Mesenteric fat pad (tissue), 1 donor: ENCODE results near the gene KBTBD8. TPM values are rescaled to one million over a fixed set of nuclear protein-coding genes. Genes with fewer than 3 reads are reported as not detected.

ENCODE experiments used
- DNase-seq: peaks from one replicate; pipeline ENCODE4 v3.0.0-alpha.2; 2020; ENCODE audit warnings: low spot score
- total RNA-seq: library from RNA; stranded (reverse); fragmentation: NEBNext Ultra II Directional; extraction: Animal tissue kit (Norgen Biotek cat#: 25700); gene quantifications from one replicate; pipeline ENCODE4 v1.2.1, GENCODE V29; 2021
- donor health status: DM: yes; HTN: yes; CAD: no.

KBTBD8 gene
- total RNA-seq, 1 donor from 2014 or later: 1.8 TPM

DNA sequence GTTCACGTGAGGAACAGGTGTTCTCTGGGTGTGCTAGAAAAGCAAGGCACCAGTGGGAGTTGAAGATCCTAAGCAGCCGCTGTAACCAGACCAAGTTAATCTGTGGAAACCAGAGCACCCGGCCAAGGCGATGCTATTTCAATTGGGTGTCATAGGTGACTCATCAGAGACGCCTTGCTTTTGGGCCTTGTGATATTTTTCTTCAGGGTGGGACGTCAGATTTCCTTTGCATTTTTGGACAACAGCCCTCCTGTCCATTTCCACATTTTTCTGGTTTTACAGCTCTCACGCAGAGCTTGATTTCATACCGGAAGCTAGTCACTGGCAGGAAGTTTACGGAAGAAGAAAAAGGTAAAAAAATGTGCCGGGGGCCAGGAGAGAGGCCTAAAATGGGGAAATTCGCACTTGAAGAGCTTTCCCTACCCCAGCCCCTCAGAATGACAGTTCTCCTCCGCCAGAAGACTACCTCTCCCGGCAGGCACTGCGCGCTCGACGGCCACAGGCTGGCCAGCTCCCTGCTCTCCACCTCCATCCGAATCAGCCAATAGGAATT is 471 bp upstream of the KBTBD8 start:
- no peak for DNase-seq

- no peak for DNase-seq
These were observed 763 bp downstream of the KBTBD8 start for GRCh38 chr3:66998904-66999235.

DNA sequence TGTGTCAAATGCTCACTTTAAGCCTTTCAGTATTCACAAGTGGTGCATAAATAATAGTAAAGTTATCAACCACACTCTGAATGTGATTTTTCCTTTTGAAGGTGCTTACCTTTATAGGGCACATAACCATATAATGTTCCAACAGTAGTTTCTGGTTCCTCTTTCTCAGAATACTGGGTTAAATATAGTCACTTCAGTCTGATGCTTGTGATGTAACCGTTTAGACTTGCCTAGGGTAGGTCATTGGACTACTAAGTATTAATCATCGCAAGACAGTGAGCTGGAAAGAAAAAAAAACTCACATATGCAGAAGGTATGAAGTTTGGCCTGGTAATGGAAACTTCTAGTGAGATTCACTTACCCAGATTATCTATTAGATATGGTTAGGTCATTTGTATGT is 1.9 kb downstream of the KBTBD8 start:
- DNase-seq: no peak

GRCh38 chr3:67001086-67001861 is 3.2 kb downstream of the KBTBD8 start:
- no peak for DNase-seq

- DNase-seq: no peak
These were observed 7.9 kb downstream of the KBTBD8 start for GRCh38 chr3:67005974-67006373.

GRCh38 chr3:67006460-67006859 is 8.4 kb downstream of the KBTBD8 start:
- DNase-seq: no peak

GRCh38 chr3:67008388-67008787 is 10.3 kb downstream of the KBTBD8 start:
- DNase-seq: no peak

- no peak for DNase-seq
These were observed 11.6 kb downstream of the KBTBD8 start for GRCh38 chr3:67009716-67010115.

GRCh38 chr3:67011414-67012131 is 13.5 kb downstream of the KBTBD8 start:
- no peak for DNase-seq

- no peak for DNase-seq
These were observed 14.5 kb downstream of the KBTBD8 start for GRCh38 chr3:67012564-67012963.

GRCh38 chr3:67015702-67016484 is 17.8 kb downstream of the KBTBD8 start:
- DNase-seq: no peak

GRCh38 chr3:67016522-67017080 is 18.5 kb downstream of the KBTBD8 start:
- no peak for DNase-seq

DNA sequence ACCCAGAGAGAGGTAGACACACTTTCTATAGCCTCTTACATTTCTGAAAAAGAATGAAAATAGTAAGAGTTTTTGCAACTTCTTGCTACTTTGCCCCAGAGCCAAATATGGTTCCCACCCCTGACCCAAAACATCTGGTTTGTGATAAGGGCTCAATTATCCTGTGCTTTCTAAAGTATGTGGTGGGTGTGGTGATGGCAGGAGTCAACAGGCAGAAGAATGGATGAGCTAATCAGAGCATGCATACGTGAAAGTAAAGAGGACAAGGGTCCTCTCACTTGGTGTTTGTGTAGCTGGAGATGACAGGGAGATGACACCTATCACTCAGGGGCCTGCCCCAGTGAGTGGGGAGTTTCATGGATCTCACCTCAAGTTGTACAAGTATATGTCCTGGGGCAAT is 19.1 kb downstream of the KBTBD8 start:
- no peak for DNase-seq

DNA sequence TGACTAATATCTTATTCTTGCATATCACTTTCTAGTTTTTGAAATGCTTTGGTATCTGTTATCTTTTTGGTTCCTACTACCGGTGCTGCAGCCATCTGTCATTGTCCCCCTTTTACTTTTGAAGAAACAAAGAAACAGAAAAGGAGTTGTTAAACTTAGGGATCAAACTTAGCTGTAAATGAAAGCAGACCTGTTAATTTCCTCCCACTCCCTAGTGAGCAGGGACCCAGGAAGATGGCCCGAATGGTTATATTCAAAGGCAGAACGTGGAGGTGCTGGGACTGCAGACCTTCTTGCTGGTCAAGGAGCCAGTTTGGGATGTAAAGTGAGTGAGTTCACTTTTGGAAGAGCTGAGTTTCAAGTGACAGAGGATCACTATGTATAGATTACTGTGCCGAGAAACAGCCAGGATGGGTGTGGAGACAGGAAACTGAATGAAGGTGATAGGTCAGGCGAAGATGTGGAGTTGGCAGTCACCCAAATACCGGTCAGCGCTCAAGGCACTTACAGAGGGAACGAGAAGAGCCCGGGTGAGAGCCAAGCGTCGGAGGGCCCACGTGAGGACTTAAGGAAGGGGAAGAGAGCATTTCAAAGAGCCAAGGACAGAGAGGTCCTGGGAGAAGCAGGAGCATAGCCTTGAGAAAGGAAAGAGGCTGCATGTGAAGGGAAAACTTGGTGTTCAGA is 20.1 kb downstream of the KBTBD8 start:
- DNase-seq: no peak

DNA sequence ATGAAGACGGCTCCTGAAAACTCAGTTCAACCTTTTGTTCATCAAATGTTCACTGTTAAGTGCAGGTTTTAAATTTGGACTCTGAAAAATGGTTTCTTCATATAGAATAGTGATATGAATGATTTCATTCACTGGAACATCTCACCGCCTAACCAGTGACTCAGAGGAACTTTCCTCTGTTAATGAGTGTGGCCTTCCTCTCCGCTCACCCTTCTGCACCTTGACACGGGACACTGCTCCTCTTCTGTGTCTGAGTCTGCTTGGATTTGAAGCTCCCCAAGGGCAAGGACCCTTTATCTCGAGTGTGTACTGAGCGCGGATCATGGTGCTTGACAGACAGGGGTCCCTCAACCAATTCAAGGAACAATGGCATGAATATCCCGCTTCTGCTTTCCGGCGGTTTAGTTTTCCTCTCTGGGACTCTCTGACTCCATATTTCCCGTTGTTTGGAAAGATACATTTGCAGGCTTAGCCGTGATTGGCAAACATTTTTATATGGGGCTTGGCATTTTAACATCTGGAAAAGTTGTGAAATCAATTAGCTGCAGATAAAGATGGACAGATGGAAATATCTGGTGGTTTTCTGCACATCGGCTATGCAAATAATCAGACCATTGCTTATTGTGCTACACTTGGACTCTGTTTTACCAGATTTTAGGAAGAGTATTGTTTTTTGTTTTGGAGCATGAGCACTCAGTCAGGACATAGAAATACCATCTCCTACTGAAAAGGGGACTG is 20.9 kb downstream of the KBTBD8 start:
- no peak for DNase-seq

DNA sequence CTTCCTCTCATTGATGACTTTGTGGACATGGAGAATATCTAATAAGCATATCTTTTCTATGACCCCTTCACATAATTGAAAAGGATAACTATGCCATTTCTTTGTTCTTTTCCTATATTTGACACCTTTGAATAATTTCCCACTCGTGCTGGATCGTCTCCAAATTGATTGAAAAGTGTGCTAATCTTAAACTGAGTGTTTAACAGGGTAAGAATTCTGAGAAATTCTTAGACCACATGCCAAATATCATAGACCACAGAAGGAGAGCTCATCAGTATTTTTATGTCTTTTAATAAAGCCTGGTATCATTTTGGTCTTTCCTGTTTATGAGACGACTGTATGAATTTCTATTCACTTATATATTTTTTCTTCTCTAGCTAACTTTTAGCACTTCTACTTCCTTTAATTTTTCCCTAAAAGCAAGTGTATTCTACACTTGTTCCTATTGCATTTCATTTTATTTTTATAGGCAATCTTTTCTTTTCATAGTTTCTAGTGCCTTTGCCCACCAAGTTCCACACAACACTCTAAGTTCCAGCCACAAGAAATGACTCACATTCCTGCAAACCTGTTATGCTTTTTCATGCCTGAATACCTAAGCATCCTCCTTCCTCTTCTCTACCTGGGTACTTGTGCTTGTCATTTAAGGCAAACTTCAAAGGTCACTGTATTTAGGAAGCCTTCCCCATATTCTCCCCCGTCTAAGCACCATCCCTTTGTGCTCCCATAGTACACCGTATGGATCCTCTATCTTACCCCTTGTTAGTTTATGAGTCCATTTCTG is 30.1 kb downstream of the KBTBD8 start:
- DNase-seq: no peak

- DNase-seq: no peak
These were observed 33.0 kb downstream of the KBTBD8 start for GRCh38 chr3:67030785-67031740.

- no peak for DNase-seq
These were observed 33.9 kb downstream of the KBTBD8 start for GRCh38 chr3:67031986-67032385.
